Aorta (tissue), 5 donors: ENCODE results near the gene KLRC1. TPM values are rescaled to one million over a fixed set of nuclear protein-coding genes. Genes with fewer than 3 reads are reported as not detected.
"Not testable (repeated sequence)": the region's sequence is repeated elsewhere in the genome, so short reads cannot be mapped to it uniquely, and the experiment has no call there.

ENCODE experiments used
- ATAC-seq: fragments of 200-7000 bp; cut with Tn5 transposase; one replicate; pipeline ENCODE4 v1.9.1; 2022; ENCODE audit warnings: moderate library complexity; ENCODE audit not compliant: low FRiP score
- DNase-seq, 2 donors: peaks; one replicate each; pipeline ENCODE4 v3.0.0-alpha.2; 2020
- H3K27ac ChIP-seq, 2 donors: one replicate each; pipeline ENCODE4 v1.5.1; 2013; ENCODE audit warnings: low read length in 2 of 2, mild to moderate bottlenecking in 2 of 2, moderate library complexity in 2 of 2, control low read depth in 1 of 2, inconsistent platforms in 1 of 2, low read depth in 1 of 2
- H3K27me3 ChIP-seq, 2 donors: one replicate each; pipeline ENCODE4 v1.6.1; 2013; ENCODE audit warnings: control low read depth in 1 of 2, low read length in 1 of 2, mild to moderate bottlenecking in 1 of 2, moderate library complexity in 1 of 2; ENCODE audit not compliant: insufficient read depth in 2 of 2, control insufficient read depth in 1 of 2
- H3K36me3 ChIP-seq, 2 donors: one replicate each; pipeline ENCODE4 v1.6.1; 2013; ENCODE audit warnings: control low read depth in 1 of 2, low read length in 1 of 2, mild to moderate bottlenecking in 1 of 2; ENCODE audit not compliant: insufficient read depth in 2 of 2, control insufficient read depth in 1 of 2
- H3K4me1 ChIP-seq, 2 donors: one replicate each; pipeline ENCODE4 v1.6.1; 2013; ENCODE audit warnings: low read length in 2 of 2, control low read depth in 1 of 2, mild to moderate bottlenecking in 1 of 2, moderate library complexity in 1 of 2; ENCODE audit not compliant: insufficient read depth in 2 of 2, control insufficient read depth in 1 of 2
- H3K4me3 ChIP-seq, 2 donors: one replicate each; pipeline ENCODE4 v1.5.1; 2013; ENCODE audit warnings: low read length in 2 of 2, control low read depth in 1 of 2, mild to moderate bottlenecking in 1 of 2
- H3K9me3 ChIP-seq: one replicate; pipeline ENCODE4 v1.6.1; 2013; ENCODE audit warnings: mild to moderate bottlenecking, low read length; ENCODE audit not compliant: control insufficient read depth
- WGBS, 2 donors: extraction: QIAGEN DNeasy Blood & Tissue Kit; methylation state at CpG; one replicate each; pipeline ENCODE4 v1.1.7; 2013; 5-methylcytosine and 5-hydroxymethylcytosine counted together
- intact Hi-C, 2 donors: fragments of 100-400 bp; cut with DNase I; formaldehyde crosslinking; loops; one replicate each; pipeline versions ENCODE4 v1.14.2 to v1.15.0; 2022
- polyA plus RNA-seq, 2 donors: library from polyadenylated mRNA; stranded (reverse); fragments of 200-250 nt; gene quantifications; one replicate each; pipeline ENCODE4 v1.2.3, GENCODE V29; 2013
- total RNA-seq, 2 donors: library from RNA; stranded (reverse); fragmentation: NEBNext Ultra II Directional; extraction: Animal tissue kit (Norgen Biotek cat#: 25700); gene quantifications; one replicate each; pipeline ENCODE4 v1.2.1, GENCODE V29; 2021
- donor health status: healthy with polysubstance abuse.
- donor health status: Bipolar disorder and iron deficiency.
- donor health status: DM: no; HTN: no; CAD: no.
- donor health status: DM: no; HTN: no; CAD: no.
- donor health status: DM: yes; HTN: yes; CAD: no.

Gene KLRC1
- total and polyA plus RNA-seq, 4 donors: 1.0 TPM; not detected in 3

- Histone ChIP-seq H3K9me3 (peaks cover 1% of the 10 kb centered on the region), H3K27ac (no peak overlapping the region), H3K27me3 (no peaks in the 10 kb centered on the region), H3K4me3 (no peak overlapping the region), H3K36me3 (no peaks in the 10 kb centered on the region), H3K4me1 (no peaks in the 10 kb centered on the region)
- WGBS, 2 donors: 85 to 86% methylated on average over 4 of the region's 4 CpGs
- DNase-seq (no peak), ATAC-seq (no peak)
- intact Hi-C loops: no loop called here
These were observed 13.1 kb upstream of the KLRC1 start for GRCh38 chr12:10466311-10466710.

DNA sequence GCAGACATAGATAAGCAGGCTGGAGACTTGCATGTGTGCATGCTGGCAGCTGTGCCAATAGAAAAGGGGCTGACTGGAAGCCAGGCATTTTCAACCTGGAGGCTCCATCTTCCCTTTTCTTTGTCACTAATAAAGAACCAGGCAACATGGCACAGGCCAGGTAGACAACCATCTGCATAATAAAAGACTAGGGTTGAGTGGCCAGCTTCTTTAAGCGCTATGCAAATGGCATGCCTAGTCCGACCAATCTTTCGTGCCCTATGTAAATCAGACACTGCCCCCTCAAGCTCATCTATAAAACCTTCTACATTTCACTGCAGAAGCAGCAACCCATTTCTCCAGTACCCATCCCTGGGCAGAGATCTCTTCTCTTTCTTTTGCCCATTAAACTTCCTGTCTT, 4.6 kb upstream of the KLRC1 start:
- WGBS, 2 donors: 89 to 90% methylated on average over 3 of the region's 3 CpGs
- Histone ChIP-seq H3K27ac (no peak overlapping the region), H3K9me3 (peaks cover 2% of the 10 kb centered on the region), H3K27me3 (no peaks in the 10 kb centered on the region), H3K4me1 (no peaks in the 10 kb centered on the region), H3K36me3 (no peaks in the 10 kb centered on the region), H3K4me3 (no peak overlapping the region)
- DNase-seq: no peak
- intact Hi-C loops: no loop called here
- no peak for ATAC-seq

GRCh38 chr12:10456856-10457255, 3.7 kb upstream of the KLRC1 start:
- Histone ChIP-seq H3K27me3 (no peaks in the 10 kb centered on the region), H3K4me1 (no peaks in the 10 kb centered on the region), H3K36me3 (no peaks in the 10 kb centered on the region), H3K4me3 (no peak overlapping the region), H3K9me3 (peaks cover 2% of the 10 kb centered on the region), H3K27ac (no peak overlapping the region)
- DNase-seq (no peak), ATAC-seq (no peak)
- 73 to 87% methylated on average over 2 of the region's 2 CpGs for WGBS, 2 donors
- intact Hi-C loops: no loop called here

DNA sequence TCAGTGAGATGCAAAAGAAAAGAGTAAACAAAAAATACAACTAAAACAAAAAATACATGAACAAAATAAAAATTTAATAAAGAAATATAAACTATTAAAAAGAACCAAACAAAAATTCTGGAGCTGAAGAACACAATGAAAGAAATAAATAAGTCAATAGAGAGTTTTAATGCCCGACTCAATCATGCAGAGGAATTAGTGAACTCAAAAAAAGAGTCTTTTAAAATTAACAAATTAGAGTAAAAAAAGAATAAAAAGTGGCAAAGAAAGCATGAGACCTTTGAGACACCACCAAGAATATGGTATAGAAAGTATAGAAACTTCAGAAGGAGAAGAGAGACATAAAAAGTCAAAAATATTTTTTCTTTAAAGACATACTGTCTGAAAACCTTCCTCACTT, 2.6 kb upstream of the KLRC1 start:
- Histone ChIP-seq H3K4me1 (no peaks in the 10 kb centered on the region), H3K27me3 (no peaks in the 10 kb centered on the region), H3K27ac (no peak overlapping the region), H3K4me3 (no peak overlapping the region), H3K36me3 (no peaks in the 10 kb centered on the region), H3K9me3 (peaks cover 2% of the 10 kb centered on the region)
- ATAC-seq (no peak), DNase-seq (no peak)
- WGBS, 2 donors: 79 to 88% methylated on average over 1 of the region's 1 CpG
- intact Hi-C loops: no loop called here

GRCh38 chr12:10454531-10454930, 1.4 kb upstream of the KLRC1 start:
- Histone ChIP-seq H3K36me3 (no peaks in the 10 kb centered on the region), H3K27ac (no peak overlapping the region), H3K4me3 (no peak overlapping the region), H3K9me3 (peaks cover 2% of the 10 kb centered on the region), H3K4me1 (no peaks in the 10 kb centered on the region), H3K27me3 (no peaks in the 10 kb centered on the region)
- WGBS, 2 donors: 50 to 68% methylated on average over 1 of the region's 1 CpG
- no peak for ATAC-seq
- no peak for DNase-seq
- intact Hi-C loops: no loop called here

GRCh38 chr12:10448236-10448635, 4.9 kb downstream of the KLRC1 start:
- no peaks in the 10 kb centered on the region for H3K36me3 ChIP-seq
- no peak overlapping the region for H3K4me3 ChIP-seq
- no peaks in the 10 kb centered on the region for H3K9me3 ChIP-seq
- intact Hi-C loops: no loop called here
- ATAC-seq: no peak
- 87 to 90% methylated on average over 4 of the region's 4 CpGs for WGBS, 2 donors
- no peaks in the 10 kb centered on the region for H3K4me1 ChIP-seq
- H3K27ac ChIP-seq: no peak overlapping the region
- no peak for DNase-seq
- H3K27me3 ChIP-seq: no peaks in the 10 kb centered on the region

- H3K4me1 ChIP-seq, intact Hi-C loops, H3K36me3 ChIP-seq, DNase-seq, H3K27ac ChIP-seq, ATAC-seq, H3K9me3 ChIP-seq, H3K27me3 ChIP-seq, H3K4me3 ChIP-seq: not testable (repeated sequence)
- 84 to 89% methylated on average over 5 of the region's 5 CpGs for WGBS, 2 donors
These were observed 7.1 kb downstream of the KLRC1 start for GRCh38 chr12:10446052-10446451.

DNA sequence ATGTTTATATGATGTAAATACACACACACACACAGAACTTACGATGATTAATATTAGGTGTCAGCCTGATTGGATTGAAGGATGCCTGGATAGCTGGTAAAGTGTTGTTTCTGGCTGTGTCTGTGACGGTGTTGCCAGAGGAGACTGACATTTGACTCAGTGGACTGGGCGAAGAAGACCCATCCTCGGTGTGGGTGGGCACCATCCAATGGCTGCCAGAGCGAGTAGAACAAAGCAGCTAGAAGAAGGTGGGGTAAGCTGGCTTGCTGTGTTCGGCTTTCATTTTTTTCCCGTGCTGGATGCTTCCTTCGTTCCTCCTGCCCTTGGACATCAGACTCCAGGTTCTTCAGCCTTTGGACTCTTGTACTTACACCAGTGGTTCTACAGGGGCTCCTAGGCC, 12.0 kb downstream of the KLRC1 start:
- H3K9me3 ChIP-seq, H3K27ac ChIP-seq, H3K36me3 ChIP-seq, ATAC-seq, H3K4me1 ChIP-seq, H3K4me3 ChIP-seq, H3K27me3 ChIP-seq, intact Hi-C loops, DNase-seq: not testable (repeated sequence)
- 88% methylated on average over 8 of the region's 8 CpGs for WGBS, 2 donors

- ATAC-seq, DNase-seq, H3K27ac ChIP-seq, H3K9me3 ChIP-seq, intact Hi-C loops, H3K4me3 ChIP-seq, H3K27me3 ChIP-seq, H3K4me1 ChIP-seq, H3K36me3 ChIP-seq: not testable (repeated sequence)
- WGBS, 2 donors: 49 to 53% methylated on average over 2 of the region's 2 CpGs
These were observed 13.4 kb downstream of the KLRC1 start for GRCh38 chr12:10439608-10440274.
